BLaER1 (cell line): ENCODE data around the gene MROH7.

Experiments
- H3K27ac ChIP-seq: shearing (Covaris generic); formaldehyde crosslinking; 2 replicates; pipeline ENCODE4 v1.8.1; 2022
- H3K27me3 ChIP-seq: shearing (Covaris generic); formaldehyde crosslinking; 2 replicates; pipeline ENCODE4 v1.8.1; 2022
- H3K36me3 ChIP-seq: shearing (Covaris generic); formaldehyde crosslinking; 2 replicates; pipeline ENCODE4 v1.8.1; 2022
- H3K4me1 ChIP-seq: shearing (Covaris generic); formaldehyde crosslinking; 2 replicates; pipeline ENCODE4 v1.8.1; 2022
- H3K4me2 ChIP-seq: shearing (Covaris generic); formaldehyde crosslinking; 2 replicates; pipeline ENCODE4 v1.8.1; 2022
- H3K4me3 ChIP-seq: shearing (Covaris generic); formaldehyde crosslinking; 2 replicates; pipeline ENCODE4 v1.8.1; 2022
- H3K9ac ChIP-seq: shearing (Covaris generic); formaldehyde crosslinking; 2 replicates; pipeline ENCODE4 v1.8.1; 2022
- H3K9me3 ChIP-seq: shearing (Covaris generic); formaldehyde crosslinking; 2 replicates; pipeline ENCODE4 v1.8.1; 2022
- H4K20me1 ChIP-seq: shearing (Covaris generic); formaldehyde crosslinking; 2 replicates; pipeline ENCODE4 v1.8.1; 2022
- Cebpa-rat ChIP-seq: shearing (Covaris generic); IDR thresholded peaks from 2 replicates; pipeline ENCODE4 v1.8.1; 2022

MROH7 gene

DNA sequence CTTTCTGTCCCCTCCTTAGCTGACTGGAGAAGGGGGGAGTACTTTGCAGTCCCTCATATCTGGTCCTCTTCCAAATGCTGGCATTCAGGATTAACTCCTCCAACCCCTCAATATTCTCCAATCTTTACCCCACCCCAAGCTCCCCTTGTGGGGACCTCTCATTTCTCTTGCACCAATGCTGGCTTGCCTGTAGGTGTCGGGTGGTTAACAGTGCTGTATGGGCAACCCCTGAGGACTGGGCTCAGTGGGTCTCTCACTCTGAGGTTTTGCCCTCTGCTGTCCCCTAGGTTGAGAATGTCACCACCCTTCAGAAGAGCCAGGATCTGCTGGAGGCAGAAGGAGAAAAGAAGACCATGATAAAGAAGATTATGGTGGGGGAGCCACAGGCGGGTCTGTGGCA, 27.0 kb downstream of the MROH7 start:
- H4K20me1 ChIP-seq: no peaks in the 10 kb centered on the region
- H3K9me3 ChIP-seq: peaks cover 4% of the 10 kb centered on the region
- H3K4me1 ChIP-seq: no peaks in the 10 kb centered on the region
- H3K27me3 ChIP-seq: no peaks in the 10 kb centered on the region
- H3K36me3 ChIP-seq: no peaks in the 10 kb centered on the region
- no peak overlapping the region for H3K27ac ChIP-seq
- H3K9ac ChIP-seq: no peak overlapping the region
- TF ChIP-seq Cebpa-rat: no peak
- no peak overlapping the region for H3K4me3 ChIP-seq
- H3K4me2 ChIP-seq: no peak overlapping the region

DNA sequence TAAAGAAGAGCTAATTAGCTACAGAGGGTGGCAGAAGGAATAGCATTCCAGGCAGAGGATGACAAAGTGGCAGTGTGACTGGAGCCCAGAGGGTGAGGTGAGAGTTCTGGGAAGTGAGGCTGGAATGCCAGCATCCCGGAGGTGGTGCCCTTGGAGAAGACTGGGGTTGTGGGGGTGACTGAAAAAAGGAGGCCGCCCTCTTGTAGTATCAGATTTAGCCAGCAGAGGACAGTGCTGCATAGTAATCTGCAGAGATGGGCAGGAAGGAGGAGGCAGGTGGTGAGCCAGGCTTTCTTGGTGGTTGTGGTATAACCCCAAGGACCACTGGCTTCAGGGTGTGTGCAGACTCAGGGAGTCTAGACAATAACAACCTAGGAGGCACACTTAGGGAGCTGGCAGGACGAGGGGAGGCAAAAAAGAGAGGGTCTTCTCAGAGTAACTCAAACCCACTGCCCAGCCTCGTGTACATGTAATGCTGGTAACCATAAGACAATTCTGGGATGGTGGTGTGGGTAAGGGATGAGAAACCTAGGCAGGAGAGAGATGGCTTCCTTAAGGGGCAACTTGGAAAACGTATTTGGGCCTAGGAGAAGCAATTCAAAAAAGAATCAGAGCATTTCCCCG, 30.5 kb downstream of the MROH7 start:
- peaks cover 15% of the 10 kb centered on the region for H3K9me3 ChIP-seq
- no peaks in the 10 kb centered on the region for H3K4me1 ChIP-seq
- no peak overlapping the region for H3K9ac ChIP-seq
- H4K20me1 ChIP-seq: no peaks in the 10 kb centered on the region
- H3K36me3 ChIP-seq: no peaks in the 10 kb centered on the region
- TF ChIP-seq Cebpa-rat: no peak
- H3K4me3 ChIP-seq: no peak overlapping the region
- no peak overlapping the region for H3K27ac ChIP-seq
- H3K27me3 ChIP-seq: no peaks in the 10 kb centered on the region
- no peak overlapping the region for H3K4me2 ChIP-seq

GRCh38 chr1:54678776-54679643, 37.4 kb downstream of the MROH7 start:
- Histone ChIP-seq H3K9ac (no peak overlapping the region), H3K27ac (no peak overlapping the region)

GRCh38 chr1:54679706-54680105, 38.1 kb downstream of the MROH7 start:
- Histone ChIP-seq H4K20me1 (no peaks in the 10 kb centered on the region), H3K36me3 (no peaks in the 10 kb centered on the region), H3K27ac (no peak overlapping the region), H3K9me3 (no peaks in the 10 kb centered on the region), H3K4me3 (no peak overlapping the region), H3K27me3 (no peaks in the 10 kb centered on the region), H3K4me1 (no peaks in the 10 kb centered on the region), H3K4me2 (no peak overlapping the region), H3K9ac (no peak overlapping the region)
- TF ChIP-seq Cebpa-rat: no peak

More at GRCh38 chr1:54678776-54679643, 37.4 kb downstream of the MROH7 start:
- Histone ChIP-seq H3K4me3 (no peak overlapping the region), H3K9me3 (peaks cover 6% of the 10 kb centered on the region), H3K4me1 (no peaks in the 10 kb centered on the region), H3K27me3 (no peaks in the 10 kb centered on the region), H3K4me2 (no peak overlapping the region), H3K36me3 (no peaks in the 10 kb centered on the region), H4K20me1 (no peaks in the 10 kb centered on the region)
- no peak for TF ChIP-seq Cebpa-rat

DNA sequence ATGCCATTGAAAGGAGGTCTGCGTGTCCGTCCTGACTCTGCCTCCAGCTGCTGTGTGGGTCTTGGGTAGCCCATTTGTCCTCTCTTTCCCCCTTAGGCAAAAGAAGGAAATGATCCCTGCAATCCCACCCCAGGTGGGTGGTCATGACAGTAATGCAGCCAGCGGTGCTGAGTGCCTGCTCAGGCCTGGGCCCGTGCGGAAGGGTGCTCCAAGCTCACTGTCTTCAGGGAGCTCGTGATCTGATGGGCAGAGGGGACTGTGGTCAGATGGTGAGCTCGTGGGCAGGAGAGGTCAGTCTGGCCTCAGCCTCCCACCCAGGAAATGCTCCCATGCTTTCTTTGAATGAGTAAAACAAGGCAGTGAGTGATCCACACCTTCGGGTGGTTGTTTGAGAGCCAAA, 38.8 kb downstream of the MROH7 start:
- Histone ChIP-seq H3K9ac (no peak overlapping the region), H3K36me3 (no peaks in the 10 kb centered on the region), H3K4me3 (no peak overlapping the region), H3K27ac (no peak overlapping the region), H3K27me3 (no peaks in the 10 kb centered on the region), H3K4me1 (no peaks in the 10 kb centered on the region), H3K9me3 (no peaks in the 10 kb centered on the region), H3K4me2 (no peak overlapping the region), H4K20me1 (no peaks in the 10 kb centered on the region)
- no peak for TF ChIP-seq Cebpa-rat

- Histone ChIP-seq H4K20me1 (no peaks in the 10 kb centered on the region), H3K27ac (no peak overlapping the region), H3K4me2 (no peak overlapping the region), H3K9me3 (no peaks in the 10 kb centered on the region), H3K36me3 (no peaks in the 10 kb centered on the region), H3K4me1 (no peaks in the 10 kb centered on the region), H3K27me3 (no peaks in the 10 kb centered on the region), H3K9ac (no peak overlapping the region), H3K4me3 (no peak overlapping the region)
- no peak for TF ChIP-seq Cebpa-rat
Observed at GRCh38 chr1:54681358-54681757, 39.8 kb downstream of the MROH7 start.

DNA sequence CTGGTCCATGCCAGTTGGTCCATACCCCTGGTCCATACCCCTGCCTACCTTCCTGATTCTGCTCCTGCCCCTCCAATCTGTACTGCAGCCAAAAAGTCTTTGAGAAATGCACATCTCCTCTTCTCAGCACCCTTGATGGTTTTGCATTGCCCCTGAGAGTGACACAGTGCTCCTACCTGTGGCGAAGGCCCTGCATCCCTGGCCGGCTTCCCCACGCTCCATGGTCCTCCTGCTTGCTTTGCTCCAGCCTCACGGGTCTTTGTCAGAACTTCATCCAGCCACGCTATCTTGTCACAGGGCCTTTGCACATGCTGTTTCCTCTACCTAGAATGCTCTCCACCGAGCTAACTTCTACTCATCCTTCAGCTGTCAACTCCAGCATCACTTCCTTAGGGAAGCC, 41.9 kb downstream of the MROH7 start:
- H3K4me3 ChIP-seq: no peak overlapping the region
- no peaks in the 10 kb centered on the region for H3K36me3 ChIP-seq
- no peaks in the 10 kb centered on the region for H3K4me1 ChIP-seq
- no peaks in the 10 kb centered on the region for H3K27me3 ChIP-seq
- no peak for TF ChIP-seq Cebpa-rat
- no peak overlapping the region for H3K27ac ChIP-seq
- H3K4me2 ChIP-seq: no peak overlapping the region
- H4K20me1 ChIP-seq: no peaks in the 10 kb centered on the region
- H3K9ac ChIP-seq: no peak overlapping the region
- H3K9me3 ChIP-seq: no peaks in the 10 kb centered on the region

- peaks cover 8% of the 10 kb centered on the region for H3K4me1 ChIP-seq
- no peaks in the 10 kb centered on the region for H3K27me3 ChIP-seq
- no peak overlapping the region for H3K27ac ChIP-seq
- no peaks in the 10 kb centered on the region for H4K20me1 ChIP-seq
- H3K4me2 ChIP-seq: no peak overlapping the region
- H3K36me3 ChIP-seq: no peaks in the 10 kb centered on the region
- H3K9me3 ChIP-seq: no peaks in the 10 kb centered on the region
- H3K4me3 ChIP-seq: no peak overlapping the region
- H3K9ac ChIP-seq: no peak overlapping the region
- TF ChIP-seq Cebpa-rat: no peak
Observed at GRCh38 chr1:54685335-54685905, 43.8 kb downstream of the MROH7 start.

GRCh38 chr1:54686155-54686554, 44.6 kb downstream of the MROH7 start:
- H3K36me3 ChIP-seq: no peaks in the 10 kb centered on the region
- no peak overlapping the region for H3K4me3 ChIP-seq
- peaks cover 8% of the 10 kb centered on the region for H3K4me1 ChIP-seq
- no peak overlapping the region for H3K4me2 ChIP-seq
- H3K27me3 ChIP-seq: no peaks in the 10 kb centered on the region
- H3K9ac ChIP-seq: no peak overlapping the region
- H3K9me3 ChIP-seq: no peaks in the 10 kb centered on the region
- H4K20me1 ChIP-seq: no peaks in the 10 kb centered on the region
- TF ChIP-seq Cebpa-rat: no peak
- no peak overlapping the region for H3K27ac ChIP-seq

GRCh38 chr1:54694771-54695170, 53.2 kb downstream of the MROH7 start:
- Histone ChIP-seq H3K27me3 (no peaks in the 10 kb centered on the region), H3K27ac (no peak overlapping the region), H3K9me3 (no peaks in the 10 kb centered on the region), H3K4me2 (no peak overlapping the region), H3K9ac (no peak overlapping the region), H4K20me1 (no peaks in the 10 kb centered on the region), H3K4me1 (no peaks in the 10 kb centered on the region), H3K36me3 (no peaks in the 10 kb centered on the region), H3K4me3 (no peak overlapping the region)
- TF ChIP-seq Cebpa-rat: no peak
